Activated CD8-positive, alpha-beta memory T cell treated with anti-CD3 and anti-CD28 coated beads for 48 hours (primary cell): ENCODE data around the gene GPR137B.

ENCODE experiments used
- DNase-seq, 3 experiments: peaks; one replicate each; pipeline ENCODE4 v3.0.0-alpha.2; 2020; ENCODE audit warnings: low read depth in 2 of 3, low spot score in 2 of 3

Gene GPR137B

DNA sequence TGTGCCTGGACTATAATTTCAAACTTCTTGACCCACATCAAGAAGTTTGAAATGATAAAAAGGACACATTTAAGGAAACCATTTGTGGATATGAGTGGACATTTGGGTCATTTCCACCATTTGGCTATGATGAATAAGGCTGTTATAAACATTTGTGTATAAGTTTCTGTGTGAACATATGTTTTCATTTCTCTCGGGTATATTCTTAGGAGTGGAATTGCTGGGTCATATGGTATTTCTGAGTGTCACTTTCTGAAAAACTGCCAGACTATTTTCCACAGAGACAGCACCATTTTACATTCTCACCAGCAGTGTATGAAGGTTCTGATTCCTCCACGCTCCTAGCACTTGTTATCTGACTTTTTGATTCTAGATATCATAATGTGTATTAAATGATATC, 50.8 kb downstream of the GPR137B start:
- no peak for DNase-seq

DNA sequence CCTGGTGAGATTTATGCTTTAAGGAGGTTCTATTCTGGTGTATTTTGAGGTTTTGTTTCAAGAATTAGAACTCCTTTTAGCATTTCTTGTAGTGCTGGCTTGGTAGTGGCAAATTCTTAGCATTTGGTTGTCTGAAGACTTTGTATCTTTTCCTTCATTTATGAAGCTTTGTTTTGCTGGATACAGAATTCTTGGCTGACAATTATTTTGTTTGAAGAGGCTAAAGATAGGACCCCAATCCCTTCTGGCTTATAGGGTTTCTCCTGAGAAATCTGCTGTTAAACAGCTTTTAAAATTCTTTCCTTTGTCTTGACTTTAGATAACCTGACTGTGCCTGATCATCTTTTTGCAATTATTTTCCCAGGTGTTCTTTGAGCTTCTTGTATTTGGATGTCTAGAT, 58.6 kb downstream of the GPR137B start:
- DNase-seq = no peak

DNA sequence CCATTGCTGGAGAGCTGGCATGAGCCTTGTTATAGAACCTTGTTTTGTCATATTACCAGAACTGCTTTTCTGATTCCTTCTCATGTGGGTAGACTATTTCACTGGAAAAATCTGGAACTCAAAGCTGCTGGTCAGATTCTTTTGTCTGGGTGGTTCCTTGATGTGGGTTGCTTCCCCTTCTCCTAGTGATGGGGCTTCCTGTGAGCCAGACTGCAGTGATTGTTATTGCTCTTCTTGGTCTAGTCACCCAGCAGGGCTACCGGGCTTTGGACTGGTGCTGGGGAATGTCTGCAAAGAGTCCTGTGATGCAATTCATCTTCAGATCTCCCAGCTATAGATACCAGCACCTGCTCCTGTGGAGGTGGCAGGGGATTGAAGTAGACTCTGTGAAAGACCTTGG, 59.4 kb downstream of the GPR137B start:
- no peak for DNase-seq

DNA sequence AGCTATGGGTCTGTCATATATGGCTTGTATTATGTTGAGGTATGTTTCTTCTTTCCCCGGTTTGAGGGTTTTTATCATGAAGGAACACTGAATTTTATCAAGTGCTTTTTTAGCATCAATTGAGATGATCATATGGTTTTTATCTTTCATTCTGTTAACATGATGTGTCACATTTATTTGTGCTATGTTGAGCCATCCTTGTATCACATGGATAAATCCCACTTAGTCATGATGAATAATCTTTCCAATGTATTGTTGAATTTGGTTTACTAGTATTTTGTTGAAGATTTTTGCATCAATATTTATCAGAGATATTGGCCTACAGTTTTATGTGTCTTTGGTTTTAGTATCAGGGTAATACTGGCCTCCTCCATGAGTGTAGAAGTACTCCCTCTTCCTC, 61.7 kb downstream of the GPR137B start:
- DNase-seq = no peak

DNA sequence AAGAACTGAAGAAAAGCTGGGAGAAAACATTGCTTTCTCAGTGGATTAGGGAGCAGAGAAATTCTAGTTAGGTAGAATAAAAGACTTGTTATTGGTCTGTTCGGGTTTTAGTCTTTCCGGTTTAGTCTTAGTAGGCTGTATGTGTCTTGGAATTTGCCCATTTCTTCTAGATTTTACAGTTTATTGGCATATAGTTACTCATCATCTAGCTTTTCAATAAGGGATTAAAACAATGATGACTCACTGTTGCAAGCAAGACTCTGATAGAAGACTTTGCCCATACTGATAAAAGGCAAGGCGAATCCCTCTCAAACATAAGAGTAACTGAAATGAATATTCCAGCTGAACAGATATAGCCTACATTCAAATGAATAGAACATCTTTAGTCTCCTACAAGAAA, 62.3 kb downstream of the GPR137B start:
- no peak for DNase-seq

DNA sequence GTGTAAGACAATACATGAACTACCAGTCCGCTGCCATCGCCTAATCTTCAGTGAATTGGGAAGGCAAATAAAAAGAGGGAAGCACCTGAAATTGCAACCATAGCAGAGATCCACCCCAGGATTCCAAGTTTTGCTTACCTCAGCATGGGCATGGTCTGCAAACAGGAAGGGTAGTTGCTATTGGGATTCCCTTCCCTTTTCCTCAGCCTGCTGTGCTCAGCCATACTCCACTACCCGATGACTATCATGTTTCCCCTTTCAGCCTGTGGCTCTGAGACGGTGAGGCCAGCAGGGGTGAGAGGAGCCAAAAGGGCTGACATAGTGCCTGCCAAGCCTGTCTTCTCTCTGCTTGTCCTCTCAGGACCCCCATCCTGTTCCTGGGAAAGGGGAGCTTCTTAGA, 64.2 kb downstream of the GPR137B start:
- DNase-seq = no peak

DNA sequence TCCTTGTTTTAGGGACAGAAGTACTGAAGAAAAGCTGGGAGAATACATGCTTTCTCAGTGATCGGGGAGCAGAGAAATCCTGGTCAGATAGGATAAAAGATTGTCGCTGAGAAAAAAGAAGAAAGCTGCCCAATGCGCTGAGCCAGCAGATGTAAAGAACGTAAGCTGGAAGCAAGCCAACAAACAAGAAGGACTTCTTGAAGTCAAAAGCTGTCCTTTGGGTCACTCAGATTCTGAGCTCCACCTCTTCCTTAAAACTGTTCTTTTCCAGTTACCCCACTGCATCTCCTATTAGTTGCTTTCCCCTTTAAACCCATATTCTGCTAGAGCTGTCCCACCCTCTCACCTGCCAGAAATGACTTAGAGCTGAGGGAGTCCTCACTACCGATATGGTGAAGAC, 64.8 kb downstream of the GPR137B start:
- DNase-seq = no peak

DNA sequence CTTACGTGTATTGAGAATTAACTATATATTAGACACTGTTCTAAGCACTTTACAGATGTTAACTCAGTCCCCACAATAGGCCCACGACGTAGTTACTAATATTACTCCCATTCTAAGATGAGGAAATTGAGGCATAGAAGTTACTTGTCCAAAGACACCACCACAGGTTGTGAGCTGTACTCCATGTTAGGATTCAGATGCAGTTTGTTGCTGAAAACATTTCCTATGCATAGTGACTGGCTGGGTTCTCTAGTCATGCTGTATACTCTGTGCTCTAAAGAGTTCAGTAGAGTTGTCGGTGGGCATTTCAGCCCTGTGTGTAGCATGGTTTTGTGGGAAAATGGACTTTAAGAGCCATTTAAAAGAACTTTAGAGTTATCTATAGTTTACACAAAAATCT, 65.2 kb downstream of the GPR137B start:
- DNase-seq = no peak

DNA sequence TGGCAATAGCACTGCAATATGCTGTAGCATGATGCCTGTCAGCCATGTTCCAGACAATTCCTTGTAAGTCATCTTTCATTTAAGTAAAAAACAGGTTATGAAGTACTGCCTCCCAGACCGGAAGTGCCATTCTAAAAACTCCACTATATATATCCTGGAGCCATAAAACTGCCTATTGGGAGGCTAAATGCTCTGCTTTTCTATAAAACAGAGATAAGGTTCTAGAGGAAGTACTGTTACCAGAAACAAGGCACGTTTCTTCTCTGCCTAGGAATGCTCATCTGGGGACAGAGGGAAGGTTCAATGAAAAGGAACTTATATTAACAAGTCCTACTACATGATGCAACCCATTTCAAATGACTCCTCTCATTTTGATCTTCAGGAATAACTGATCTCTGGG, 66.8 kb downstream of the GPR137B start:
- DNase-seq = no peak

DNA sequence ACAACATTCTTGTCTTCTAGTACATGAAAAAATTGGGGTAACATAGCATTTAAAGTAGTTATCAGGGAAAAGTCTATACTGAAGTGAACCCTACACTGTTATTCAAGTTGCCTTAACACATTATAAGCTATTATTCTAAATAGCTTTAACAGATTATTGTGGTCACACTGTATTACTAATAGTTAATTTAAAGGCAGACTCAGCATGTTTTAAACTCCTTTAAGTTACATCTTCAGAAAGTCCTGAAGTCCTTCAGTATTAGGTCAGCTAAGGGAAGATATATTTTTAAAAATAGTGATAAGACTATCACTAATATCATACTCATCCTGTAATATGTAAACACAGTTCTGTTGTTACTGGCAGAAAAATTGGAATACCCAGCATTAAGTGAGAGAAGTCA, 67.4 kb downstream of the GPR137B start:
- no peak for DNase-seq

DNA sequence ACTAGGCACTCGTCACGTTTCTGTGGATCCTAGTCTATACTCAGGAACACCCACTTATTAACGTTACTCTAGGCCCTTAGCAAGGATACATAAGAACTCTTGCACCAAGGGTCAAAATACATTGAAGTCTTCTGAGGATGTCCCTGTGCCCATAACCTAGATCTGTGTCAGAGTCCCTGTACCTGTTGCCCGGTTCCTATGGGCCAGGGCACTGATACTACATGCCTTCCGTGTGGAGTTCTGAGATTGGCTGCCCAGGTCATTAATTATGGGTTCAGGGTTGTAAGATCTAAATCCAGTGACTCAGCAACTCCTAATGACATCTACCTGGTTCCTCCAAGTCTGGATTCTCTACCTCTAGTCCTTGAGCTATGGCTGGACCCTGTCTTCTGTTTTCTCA, 69.5 kb downstream of the GPR137B start:
- DNase-seq = no peak

DNA sequence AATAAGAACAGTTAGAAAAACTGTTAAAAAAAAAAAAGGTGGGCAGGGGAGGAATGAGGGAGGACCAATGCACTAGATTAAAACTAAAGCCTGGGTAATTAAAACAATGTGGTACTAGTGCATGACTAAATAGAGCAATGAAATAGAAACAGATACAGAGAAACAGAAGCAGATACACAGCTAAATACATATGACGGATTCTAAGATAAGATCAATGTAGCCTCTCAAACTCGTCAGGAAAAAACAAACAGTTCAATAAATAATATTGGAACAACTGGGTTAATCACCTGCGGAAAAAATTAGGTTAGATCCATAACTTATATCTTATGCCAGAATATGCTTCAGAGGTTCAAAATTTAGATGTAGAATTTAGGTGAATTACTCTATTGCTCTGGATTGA, 71.2 kb downstream of the GPR137B start:
- no peak for DNase-seq

DNA sequence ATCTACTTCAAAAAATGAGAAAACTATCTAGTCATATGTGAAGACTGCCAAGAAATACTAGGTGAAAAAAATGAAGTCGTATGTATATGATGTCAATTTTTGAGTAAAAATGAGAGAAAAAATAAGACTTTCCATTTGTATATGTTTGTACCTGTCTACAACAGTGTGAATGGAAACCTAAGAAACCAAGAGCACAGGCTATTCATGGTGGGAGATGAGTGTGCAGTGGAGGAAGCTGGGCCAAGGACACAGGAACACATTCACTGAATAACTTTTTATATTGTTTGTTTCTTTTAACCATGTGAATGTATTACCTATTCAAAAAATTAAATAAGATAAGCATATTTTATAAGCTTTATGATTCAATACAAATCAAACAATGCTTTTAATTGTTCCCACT, 72.4 kb downstream of the GPR137B start:
- no peak for DNase-seq

DNA sequence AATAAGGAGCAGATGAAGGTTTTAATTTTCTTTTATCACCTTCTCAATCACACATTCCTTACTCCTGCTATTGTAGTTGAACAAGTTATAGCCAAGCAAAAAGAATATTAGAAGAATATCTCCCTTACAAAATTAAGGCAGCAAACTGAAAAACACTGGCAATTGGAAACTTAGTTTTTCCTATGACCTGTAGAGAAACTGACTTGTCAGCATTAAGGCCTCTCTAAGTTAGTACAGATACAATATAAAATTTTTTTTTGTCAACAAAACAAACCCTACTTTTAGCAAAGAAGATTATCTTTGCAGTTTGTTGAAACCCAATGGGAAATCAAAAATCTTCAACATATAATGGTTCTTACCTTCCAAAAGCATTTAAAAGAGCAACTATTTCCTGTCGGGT, 78.1 kb downstream of the GPR137B start:
- no peak for DNase-seq

DNA sequence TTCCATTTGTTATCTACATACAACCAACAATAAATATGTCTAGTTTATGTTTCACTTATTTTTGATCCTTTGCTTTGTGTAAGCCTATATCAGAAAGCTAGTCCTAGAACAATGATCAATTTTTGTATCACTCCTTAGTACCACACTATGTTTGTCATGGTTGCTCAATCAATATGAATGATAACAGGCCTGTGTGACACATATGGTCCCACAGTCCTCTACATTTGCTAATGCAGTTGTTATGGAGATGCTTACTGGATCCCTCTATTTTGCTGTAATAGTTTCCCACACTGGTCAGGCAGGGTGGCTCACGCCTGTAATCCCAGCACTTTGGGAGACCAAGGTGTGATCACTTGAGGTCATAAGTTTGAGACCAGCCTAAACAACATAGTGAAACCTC, 80.3 kb downstream of the GPR137B start:
- DNase-seq = no peak

DNA sequence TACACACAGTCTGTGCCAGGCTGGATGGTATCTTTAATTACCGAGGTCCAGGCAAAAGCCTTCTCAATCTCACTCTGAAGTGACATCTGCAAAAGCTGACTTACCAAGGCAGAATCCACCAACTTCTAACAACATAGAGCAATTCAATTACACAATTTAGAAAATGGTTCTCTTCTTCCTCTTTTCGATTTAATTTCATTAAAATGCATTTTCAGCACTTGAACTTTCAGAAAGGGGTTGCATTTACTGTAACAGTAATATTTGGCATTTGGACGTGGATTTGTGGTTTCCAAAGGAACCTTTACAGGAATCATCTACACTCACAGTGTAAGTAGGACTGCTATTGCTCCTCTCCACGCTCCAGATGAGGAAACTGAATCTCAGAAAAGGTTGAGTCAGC, 86.1 kb downstream of the GPR137B start:
- no peak for DNase-seq

DNA sequence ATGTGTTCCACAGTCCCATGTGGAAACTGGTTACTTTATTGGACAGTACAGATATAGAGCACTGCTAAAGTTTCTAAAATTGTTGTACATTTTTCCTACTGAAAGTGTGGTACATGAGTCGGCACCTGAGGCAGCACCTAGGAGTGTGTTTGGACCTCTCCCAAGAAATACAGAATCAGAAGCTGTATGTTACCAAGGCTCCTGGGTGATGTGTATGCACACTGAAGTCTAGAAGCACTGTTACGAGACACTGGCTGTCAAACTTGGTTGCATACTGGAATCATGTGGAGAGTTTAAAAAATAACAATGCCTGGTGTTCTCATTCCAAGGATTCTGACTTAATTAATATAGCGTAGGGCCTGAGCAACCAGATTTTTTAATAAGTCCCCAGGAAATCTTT, 92.8 kb downstream of the GPR137B start:
- no peak for DNase-seq

DNA sequence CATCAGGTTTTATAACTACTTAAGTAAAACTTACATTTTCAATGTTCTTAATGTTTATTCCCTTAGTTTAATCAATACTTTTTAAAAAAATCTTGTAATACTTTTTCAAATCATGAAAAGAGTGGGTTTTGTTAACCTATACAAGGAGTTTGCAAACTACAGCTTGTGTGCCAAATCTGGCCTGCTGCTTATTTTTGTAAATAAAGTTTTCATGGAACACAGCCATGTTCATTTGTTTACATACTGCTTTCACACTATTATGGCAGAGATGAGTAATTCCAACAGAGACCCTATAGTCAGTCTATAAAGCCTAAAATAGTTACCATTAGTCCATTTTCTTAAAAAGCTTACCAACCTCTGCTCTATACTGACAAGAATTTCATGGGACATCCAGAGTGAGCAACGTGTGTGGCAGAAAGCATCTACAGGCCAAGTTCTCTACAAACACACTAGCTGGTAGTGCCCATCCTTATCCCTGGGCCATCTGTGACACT, 96.8 kb downstream of the GPR137B start:
- DNase-seq = no peak

DNA sequence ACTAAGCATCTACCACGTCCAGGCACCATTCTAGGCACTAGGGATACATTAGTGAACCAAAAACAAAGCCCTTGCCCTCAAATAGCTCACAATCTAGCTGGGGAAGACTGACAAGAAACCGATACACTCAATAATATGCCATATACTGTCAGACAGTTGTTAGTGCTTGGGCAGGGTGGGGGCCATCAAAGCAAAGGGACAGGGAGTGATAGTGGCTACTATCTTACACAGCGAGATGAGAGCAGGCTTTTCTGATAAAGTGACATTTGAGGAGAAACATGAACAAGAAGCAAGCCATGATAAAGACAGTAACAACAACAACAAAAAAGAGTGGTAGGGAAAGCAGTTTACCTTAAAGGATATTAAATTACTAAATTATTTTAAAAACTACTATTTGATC, 98.3 kb downstream of the GPR137B start:
- no peak for DNase-seq

DNA sequence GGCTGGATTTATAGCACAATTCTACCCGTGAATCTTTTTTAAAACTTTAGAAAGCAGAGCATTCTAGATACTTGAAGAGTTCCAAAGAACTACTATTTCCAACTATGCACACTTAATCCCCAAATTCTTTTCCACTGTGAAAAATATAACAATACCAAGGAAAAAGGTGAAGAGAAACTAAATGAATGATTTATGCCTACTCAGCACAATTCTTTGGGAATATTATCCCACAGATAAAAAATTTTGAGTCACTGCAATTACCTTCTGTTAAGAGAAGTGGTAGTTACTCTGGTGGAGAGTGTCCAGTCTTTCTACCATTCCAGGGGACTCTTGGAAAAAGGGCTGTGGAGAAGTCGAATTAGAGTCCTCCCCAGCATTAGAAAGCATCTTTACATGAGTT, 100.2 kb downstream of the GPR137B start:
- DNase-seq = no peak

DNA sequence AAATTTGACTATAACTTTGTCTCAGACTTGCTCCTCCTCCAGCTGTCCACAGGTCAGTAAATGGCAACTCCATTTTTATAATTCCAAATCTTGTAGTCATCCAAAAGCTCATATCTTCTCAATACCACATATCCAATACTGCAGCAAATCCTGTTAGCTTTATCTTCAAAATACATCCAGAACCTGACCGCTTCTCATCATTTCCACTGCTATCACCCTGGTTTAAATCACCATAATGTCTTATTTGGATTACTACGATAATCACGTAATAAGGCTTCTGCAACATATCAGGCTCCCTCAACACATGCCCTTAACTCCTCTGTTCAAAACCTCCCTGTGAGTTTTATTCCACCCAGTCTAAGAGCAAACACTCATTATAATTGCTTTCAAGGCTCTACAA, 104.9 kb downstream of the GPR137B start:
- DNase-seq = no peak

DNA sequence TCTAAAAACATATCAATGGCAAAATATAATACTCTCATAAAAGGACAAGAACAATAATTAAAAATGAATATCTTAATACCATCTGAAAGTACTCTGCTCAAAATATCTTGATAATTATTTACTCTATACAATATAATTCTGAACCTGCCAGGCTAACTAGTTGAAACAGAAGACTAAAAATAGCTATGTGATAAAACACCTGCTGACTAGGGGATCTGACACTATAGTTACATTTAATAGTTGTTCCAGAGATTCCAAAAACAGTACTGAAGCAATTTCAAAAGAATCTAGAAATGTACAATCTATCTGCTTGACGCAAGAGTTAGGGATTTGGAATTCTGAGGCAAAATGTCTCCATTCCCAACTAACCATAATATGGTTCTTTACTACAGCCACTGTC, 109.2 kb downstream of the GPR137B start:
- no peak for DNase-seq

DNA sequence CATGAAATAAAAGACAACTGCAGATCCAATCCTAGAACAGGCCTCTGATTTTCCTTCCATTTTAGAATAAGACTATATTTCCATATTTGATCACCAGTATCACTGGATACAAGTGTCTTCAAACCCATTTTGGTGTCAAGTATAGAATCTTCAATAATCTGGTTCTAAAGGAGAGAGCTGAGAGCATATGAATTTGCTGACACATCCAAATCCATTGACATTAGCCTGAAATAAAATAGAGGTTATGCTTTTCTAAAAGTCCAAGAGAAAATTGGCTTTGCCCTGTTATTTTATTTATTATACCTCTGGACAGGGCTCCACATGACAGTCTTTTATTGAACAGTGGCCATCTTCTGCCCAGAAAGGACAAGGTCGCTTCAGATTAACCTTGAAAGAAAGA, 110.8 kb downstream of the GPR137B start:
- no peak for DNase-seq

DNA sequence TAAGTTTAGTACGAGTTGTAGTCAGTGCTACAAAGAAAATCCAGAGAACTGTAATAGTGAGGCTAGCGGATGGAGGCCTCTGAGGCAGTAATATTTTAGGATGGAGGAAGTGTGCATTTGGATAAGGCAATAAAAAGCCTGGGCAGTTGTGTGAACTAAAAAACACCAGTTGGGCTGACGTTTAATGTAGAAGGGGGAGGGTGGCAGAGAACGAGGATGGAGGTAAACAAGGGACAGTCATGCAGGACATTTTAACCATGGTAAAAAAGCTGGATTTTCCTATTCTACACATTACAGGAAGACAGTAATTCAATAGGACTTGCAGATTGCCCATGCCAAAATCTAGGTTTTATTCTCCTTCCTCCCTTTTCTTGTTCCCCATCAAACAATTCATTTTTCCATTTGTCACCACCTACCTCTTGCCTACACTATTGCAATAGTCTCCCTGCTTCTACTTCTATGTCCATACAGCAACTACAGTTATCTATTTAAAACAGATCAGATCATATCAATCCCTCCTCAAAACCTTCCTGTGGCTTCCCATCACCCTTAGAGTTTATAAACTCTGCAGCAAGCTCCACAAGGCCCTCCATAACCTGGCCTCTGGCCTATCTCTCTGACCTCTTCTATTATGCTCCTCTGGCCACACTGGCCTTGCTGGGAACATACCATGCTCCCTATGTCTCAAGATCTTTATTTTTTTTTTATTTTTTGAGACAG, 111.7 kb downstream of the GPR137B start:
- no peak for DNase-seq
